A549 (cell line): ENCODE data around the gene TOR1B. TPM values are rescaled to one million over a fixed set of nuclear protein-coding genes. Genes with fewer than 3 reads are reported as not detected.

ENCODE experiments used
- ATAC-seq, 2 experiments: fragments of 200-7000 bp in 1 of 2; fragments of >200 bp in 1 of 2; cut with Nextera tagmentation in 1 of 2; cut with Tn5 transposase in 1 of 2; 3 replicates each; pipeline versions ENCODE4 v1.8.0 to v1.9.1; 2018 to 2020; ENCODE audit warnings: mild to moderate bottlenecking in 1 of 2, moderate library complexity in 1 of 2
- CTCF ChIA-PET: fragments of 300-600 bp; sonication (Branson Sonifier 250); formaldehyde crosslinking; extraction: SDS; loops from one replicate; lab custom pipeline; 2021; ENCODE audit warnings: antibody characterized with exemption, inconsistent platforms; lab: Yijun Ruan, JAX
- POLR2A ChIA-PET: fragments of 350-600 bp; formaldehyde crosslinking; extraction: SDS; loops from one replicate; lab custom pipeline; 2021; ENCODE audit warnings: antibody characterized with exemption, inconsistent platforms; lab: Yijun Ruan, JAX
- DNase-seq, 2 experiments: peaks; one replicate each; pipeline versions ENCODE4 v3.0.0 to v3.0.0-alpha.2; 2011 to 2016; ENCODE audit warnings: low read depth in 1 of 2, low spot score in 1 of 2
- FAIRE-seq: peaks from 2 replicates; lab custom pipeline; 2011; peaks lifted over from hg19 to GRCh38; lab: Jason Lieb, UNC
- H3K27ac ChIP-seq, 2 experiments: fragments of >200 bp; sonication (Bioruptor Twin); formaldehyde crosslinking; 3 replicates each; pipeline ENCODE4 v1.5.1; 2016 to 2017
- H3K4me1 ChIP-seq: fragments of >200 bp; sonication (Bioruptor Twin); formaldehyde crosslinking; 3 replicates; pipeline ENCODE4 v1.6.1; 2016
- H3K4me2 ChIP-seq: fragments of >200 bp; sonication (Bioruptor Twin); formaldehyde crosslinking; 3 replicates; pipeline ENCODE4 v1.6.1; 2016
- H3K4me3 ChIP-seq: fragments of >200 bp; sonication (Bioruptor Twin); formaldehyde crosslinking; 3 replicates; pipeline ENCODE4 v1.5.1; 2016
- H3K9me3 ChIP-seq: fragments of >200 bp; sonication (Bioruptor Twin); formaldehyde crosslinking; 3 replicates; pipeline ENCODE4 v1.6.1; 2016
- E2F6 ChIP-seq: IDR thresholded peaks from 2 replicates; pipeline ENCODE4 v1.6.1; 2012; ENCODE audit warnings: low read depth, borderline replicate concordance
- GATA3 ChIP-seq: IDR thresholded peaks from 2 replicates; pipeline ENCODE4 v1.6.1; 2012; ENCODE audit warnings: borderline replicate concordance
- HDAC2 ChIP-seq: fragments of 200-600 bp; sonication (generic); IDR thresholded peaks from 2 replicates; pipeline ENCODE4 v1.6.1; 2016
- JUNB ChIP-seq: fragments of >200 bp; sonication (Bioruptor Twin); formaldehyde crosslinking; IDR thresholded peaks from 2 replicates; pipeline ENCODE4 v1.6.1; 2016
- KDM1A ChIP-seq: fragments of 200-600 bp; sonication (generic); IDR thresholded peaks from 2 replicates; pipeline ENCODE4 v1.6.1; 2016; ENCODE audit warnings: low read depth, mild to moderate bottlenecking
- KDM5A ChIP-seq: fragments of 200-600 bp; sonication (generic); IDR thresholded peaks from 2 replicates; pipeline ENCODE4 v1.6.1; 2016; ENCODE audit warnings: antibody characterized with exemption, mild to moderate bottlenecking
- NR3C1 ChIP-seq: fragments of >200 bp; sonication (Bioruptor Twin); formaldehyde crosslinking; IDR thresholded peaks from 3 replicates; pipeline ENCODE4 v1.6.1; 2017
- PHF8 ChIP-seq: fragments of 200-600 bp; sonication (generic); IDR thresholded peaks from 2 replicates; pipeline ENCODE4 v1.6.1; 2016; ENCODE audit warnings: low read depth, mild to moderate bottlenecking, antibody characterized with exemption, moderate library complexity, borderline replicate concordance
- POLR2A ChIP-seq: IDR thresholded peaks from 2 replicates; pipeline ENCODE4 v1.6.1; 2012; ENCODE audit warnings: mild to moderate bottlenecking, low read length
- POLR2AphosphoS2 ChIP-seq: conservative IDR thresholded peaks from 2 replicates; pipeline ENCODE4 v1.6.1; 2012; ENCODE audit warnings: low read length, improper control_type of control experiment, inconsistent platforms
- RAD21 ChIP-seq, 2 experiments: fragments of >200 bp in 1 of 2; sonication (Bioruptor Twin) in 1 of 2; formaldehyde crosslinking in 1 of 2; IDR thresholded peaks in 1 of 2; conservative IDR thresholded peaks in 1 of 2; 2 replicates in 1 of 2; 3 replicates in 1 of 2; pipeline ENCODE4 v1.6.1; 2012 to 2018; ENCODE audit warnings: inconsistent platforms in 1 of 2
- REST ChIP-seq: fragments of 200-600 bp; sonication (generic); IDR thresholded peaks from 2 replicates; pipeline ENCODE4 v1.6.1; 2016; ENCODE audit warnings: antibody characterized with exemption, mild to moderate bottlenecking, moderate library complexity
- SREBF2 ChIP-seq: fragments of 450-650 bp; IDR thresholded peaks from 2 replicates; pipeline ENCODE4 v1.6.1; 2014; ENCODE audit warnings: mild to moderate bottlenecking, moderate library complexity
- WGBS: methylation state at CpG from one replicate; pipeline ENCODE4 v1.1.6; 2017; ENCODE audit errors: missing lambda C conversion rate; 5-methylcytosine and 5-hydroxymethylcytosine counted together
- polyA plus RNA-seq, 4 experiments: library from polyadenylated mRNA; depleted of rRNA in 3 of 4; stranded (reverse); fragments of >200 nt; fragmentation: RNase III in 1 of 4; extraction: RNeasy Plus Mini Kit Qiagen cat#74134 plus additional on column Dnase treatment in 1 of 4; gene quantifications; 2 replicates in 3 of 4; 3 replicates in 1 of 4; pipeline ENCODE4 v1.2.3, GENCODE V29; 2011 to 2017
- TF ChIP-seq, protein P1 (sequence below): fragments of >200 bp; sonication (Bioruptor Twin); formaldehyde crosslinking; IDR thresholded peaks from 3 replicates; pipeline ENCODE4 v1.5.1; 2016
- TF ChIP-seq, protein P2 (sequence below): fragments of 150-350 bp; IDR thresholded peaks from 2 replicates; pipeline ENCODE4 v1.6.1; 2014; ENCODE audit warnings: low read depth, mild to moderate bottlenecking, low read length
- TF ChIP-seq, protein P3 (sequence below): fragments of >200 bp; sonication (Bioruptor Twin); formaldehyde crosslinking; IDR thresholded peaks from 3 replicates; pipeline ENCODE4 v1.6.1; 2016

TOR1B gene
- polyA plus RNA-seq, 2 of the 4 experiments (the other 2 are of a cell fraction), result 24.9 to 32.4 TPM

DNA sequence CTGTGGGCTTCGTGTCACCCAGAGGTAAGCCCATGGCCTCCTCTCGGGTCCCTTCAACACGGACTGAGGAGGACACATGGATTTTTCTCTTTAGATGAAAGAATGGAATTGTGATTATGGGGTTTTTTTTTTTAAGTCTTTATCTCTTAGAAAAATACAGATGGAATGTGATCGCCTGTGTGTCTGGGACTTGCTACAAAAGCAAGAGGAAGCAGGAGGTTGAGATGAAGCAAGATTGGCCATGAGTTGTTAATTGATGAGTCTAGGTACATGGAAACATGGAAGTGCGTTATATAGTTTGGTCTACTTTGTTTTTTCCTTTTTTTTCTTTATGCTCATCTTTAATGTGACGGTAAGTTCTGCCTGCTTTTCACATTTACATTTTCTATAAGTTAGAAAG, 46.9 kb downstream of the TOR1B start (continued):
- TF ChIP-seq, protein P1, sequence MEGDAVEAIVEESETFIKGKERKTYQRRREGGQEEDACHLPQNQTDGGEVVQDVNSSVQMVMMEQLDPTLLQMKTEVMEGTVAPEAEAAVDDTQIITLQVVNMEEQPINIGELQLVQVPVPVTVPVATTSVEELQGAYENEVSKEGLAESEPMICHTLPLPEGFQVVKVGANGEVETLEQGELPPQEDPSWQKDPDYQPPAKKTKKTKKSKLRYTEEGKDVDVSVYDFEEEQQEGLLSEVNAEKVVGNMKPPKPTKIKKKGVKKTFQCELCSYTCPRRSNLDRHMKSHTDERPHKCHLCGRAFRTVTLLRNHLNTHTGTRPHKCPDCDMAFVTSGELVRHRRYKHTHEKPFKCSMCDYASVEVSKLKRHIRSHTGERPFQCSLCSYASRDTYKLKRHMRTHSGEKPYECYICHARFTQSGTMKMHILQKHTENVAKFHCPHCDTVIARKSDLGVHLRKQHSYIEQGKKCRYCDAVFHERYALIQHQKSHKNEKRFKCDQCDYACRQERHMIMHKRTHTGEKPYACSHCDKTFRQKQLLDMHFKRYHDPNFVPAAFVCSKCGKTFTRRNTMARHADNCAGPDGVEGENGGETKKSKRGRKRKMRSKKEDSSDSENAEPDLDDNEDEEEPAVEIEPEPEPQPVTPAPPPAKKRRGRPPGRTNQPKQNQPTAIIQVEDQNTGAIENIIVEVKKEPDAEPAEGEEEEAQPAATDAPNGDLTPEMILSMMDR, result no peak
- TF ChIP-seq, protein P2, sequence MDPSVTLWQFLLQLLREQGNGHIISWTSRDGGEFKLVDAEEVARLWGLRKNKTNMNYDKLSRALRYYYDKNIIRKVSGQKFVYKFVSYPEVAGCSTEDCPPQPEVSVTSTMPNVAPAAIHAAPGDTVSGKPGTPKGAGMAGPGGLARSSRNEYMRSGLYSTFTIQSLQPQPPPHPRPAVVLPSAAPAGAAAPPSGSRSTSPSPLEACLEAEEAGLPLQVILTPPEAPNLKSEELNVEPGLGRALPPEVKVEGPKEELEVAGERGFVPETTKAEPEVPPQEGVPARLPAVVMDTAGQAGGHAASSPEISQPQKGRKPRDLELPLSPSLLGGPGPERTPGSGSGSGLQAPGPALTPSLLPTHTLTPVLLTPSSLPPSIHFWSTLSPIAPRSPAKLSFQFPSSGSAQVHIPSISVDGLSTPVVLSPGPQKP, result no peak
- no peak for TF ChIP-seq REST

- Histone ChIP-seq H3K4me3 (no peak overlapping the region), H3K4me2 (no peak overlapping the region), H3K9me3 (no peaks in the 10 kb centered on the region), H3K4me1 (no peaks in the 10 kb centered on the region), H3K27ac (no peak overlapping the region)
- ATAC-seq, result no peak
- POLR2A ChIA-PET, result no interaction called here
- DNase-seq, result no peak
- no peak for TF ChIP-seq POLR2AphosphoS2
- no peak for TF ChIP-seq KDM5A
- TF ChIP-seq HDAC2, result no peak
- TF ChIP-seq KDM1A, result no peak
- TF ChIP-seq POLR2A, result no peak
- TF ChIP-seq RAD21 (conservative IDR thresholded peaks at IDR 0.05 in 1 of 2, IDR thresholded peaks at IDR 0.05 in 1 of 2), result no peak
- no peak for TF ChIP-seq SREBF2
- no peak for TF ChIP-seq JUNB
- TF ChIP-seq PHF8, result no peak
- TF ChIP-seq NR3C1, result no peak
- no peak for TF ChIP-seq GATA3
- no peak for TF ChIP-seq E2F6
- TF ChIP-seq, protein P3, sequence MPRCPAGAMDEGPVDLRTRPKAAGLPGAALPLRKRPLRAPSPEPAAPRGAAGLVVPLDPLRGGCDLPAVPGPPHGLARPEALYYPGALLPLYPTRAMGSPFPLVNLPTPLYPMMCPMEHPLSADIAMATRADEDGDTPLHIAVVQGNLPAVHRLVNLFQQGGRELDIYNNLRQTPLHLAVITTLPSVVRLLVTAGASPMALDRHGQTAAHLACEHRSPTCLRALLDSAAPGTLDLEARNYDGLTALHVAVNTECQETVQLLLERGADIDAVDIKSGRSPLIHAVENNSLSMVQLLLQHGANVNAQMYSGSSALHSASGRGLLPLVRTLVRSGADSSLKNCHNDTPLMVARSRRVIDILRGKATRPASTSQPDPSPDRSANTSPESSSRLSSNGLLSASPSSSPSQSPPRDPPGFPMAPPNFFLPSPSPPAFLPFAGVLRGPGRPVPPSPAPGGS, result no peak
- CTCF ChIA-PET, result interaction anchor here (1.1 to 1.5 kb wide), 3 partner anchors 11 to 35 kb away, joined by 3 read pairs; no protein-coding TSS in a partner anchor
- WGBS, result 85% methylated on average over 6 of the region's 6 CpGs
- no peak for FAIRE-seq
Measured at GRCh38 chr9:129850821-129851550, 48.0 kb downstream of the TOR1B start.
